ENCODE measurements around the gene OPCML.

Gene OPCML

GRCh38 chr11:133507185-133507584 lies 25.1 kb downstream of the OPCML start:
- TF ChIP-seq ESRRG (CRISPR knock-in tag; IDR thresholded peaks at IDR 0.05) (no peak), TSHZ2 (CRISPR knock-in tag; IDR thresholded peaks at IDR 0.05) (no peak)
- ATAC-seq = no peak

GRCh38 chr11:133506551-133507094 lies 25.7 kb downstream of the OPCML start:
- TF ChIP-seq ZFP3 (CRISPR knock-in tag; IDR thresholded peaks at IDR 0.05) (no peak), ZC3H10 (CRISPR knock-in tag; IDR thresholded peaks at IDR 0.05) (no peak), ESRRG (CRISPR knock-in tag; IDR thresholded peaks at IDR 0.05) (no peak), ZNF565 (CRISPR knock-in tag; conservative IDR thresholded peaks at IDR 0.05; ENCODE audit: low read depth) (no peak), SNAI2 (CRISPR knock-in tag; IDR thresholded peaks at IDR 0.05) (no peak), ARNTL (CRISPR knock-in tag; IDR thresholded peaks at IDR 0.05; ENCODE audit: borderline replicate concordance, low read depth) (no peak), ZNF8 (CRISPR knock-in tag; IDR thresholded peaks at IDR 0.05) (no peak), GLIS3 (CRISPR knock-in tag; IDR thresholded peaks at IDR 0.05) (no peak), PPARA (CRISPR knock-in tag; IDR thresholded peaks at IDR 0.05; ENCODE audit: borderline replicate concordance) (no peak), RARB (CRISPR knock-in tag; IDR thresholded peaks at IDR 0.05) (no peak), ZNF70 (CRISPR knock-in tag; IDR thresholded peaks at IDR 0.05) (no peak), POU6F1 (CRISPR knock-in tag; IDR thresholded peaks at IDR 0.05; ENCODE audit: borderline replicate concordance, low read depth) (no peak), TSHZ2 (CRISPR knock-in tag; IDR thresholded peaks at IDR 0.05) (no peak)
- no peak for ATAC-seq

- ATAC-seq = no peak
Observed at GRCh38 chr11:133506023-133506422, 26.3 kb downstream of the OPCML start.

More at GRCh38 chr11:133506023-133506422, 26.3 kb downstream of the OPCML start:
- TF ChIP-seq ZNF565 (CRISPR knock-in tag; conservative IDR thresholded peaks at IDR 0.05; ENCODE audit: low read depth) = no peak
- no peak for TF ChIP-seq TSHZ2 (CRISPR knock-in tag; IDR thresholded peaks at IDR 0.05)
- TF ChIP-seq ZFP3 (CRISPR knock-in tag; IDR thresholded peaks at IDR 0.05) = no peak
- no peak for TF ChIP-seq SNAI2 (CRISPR knock-in tag; IDR thresholded peaks at IDR 0.05)
- no peak for TF ChIP-seq GLIS3 (CRISPR knock-in tag; IDR thresholded peaks at IDR 0.05)
- no peak for TF ChIP-seq CSRNP3 (CRISPR knock-in tag; IDR thresholded peaks at IDR 0.05)
- no peak for TF ChIP-seq ISL1 (CRISPR knock-in tag; IDR thresholded peaks at IDR 0.05)
- TF ChIP-seq CREB5 (CRISPR knock-in tag; IDR thresholded peaks at IDR 0.05; ENCODE audit: low read depth) = no peak
- no peak for TF ChIP-seq TCF4 (CRISPR knock-in tag; IDR thresholded peaks at IDR 0.05; ENCODE audit: borderline replicate concordance)

Measured in SK-N-SH treated with all-trans-retinoic acid at 6 μM for 48 hours (cell line).